ENCODE measurements around the gene TNRC6C.

TNRC6C gene

DNA sequence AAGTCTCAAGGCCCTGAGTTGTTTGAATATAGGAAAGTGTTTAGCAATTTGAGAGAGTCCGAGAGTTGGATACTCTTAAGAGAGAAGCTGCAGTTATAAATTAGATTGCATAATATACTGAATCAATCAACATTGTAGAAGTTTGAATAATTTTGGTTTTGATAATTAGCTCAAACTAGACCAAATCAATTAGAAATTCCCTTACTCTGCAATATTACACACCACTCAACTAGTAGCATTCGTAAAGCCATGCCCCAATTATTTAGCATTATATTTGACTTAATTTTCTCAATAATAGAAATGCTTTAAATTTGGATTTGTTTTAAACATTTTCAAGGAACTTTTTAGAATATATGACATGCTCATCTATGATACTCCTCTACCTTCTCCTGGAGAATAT, 49.1 kb downstream of the TNRC6C start:
- no peaks in the 10 kb centered on the region for H3K36me3 ChIP-seq (ENCODE audit: low read length)
- no peaks in the 10 kb centered on the region for H3F3A ChIP-seq (ENCODE audit: insufficient read depth)
- H3K27ac ChIP-seq (ENCODE audit: low read depth, low read length): no peak overlapping the region
- no peaks in the 10 kb centered on the region for H3K79me2 ChIP-seq (ENCODE audit: insufficient read depth, low read length)
- H4K20me1 ChIP-seq (ENCODE audit: low read depth, low read length): no peaks in the 10 kb centered on the region
- H3K9me3 ChIP-seq (ENCODE audit: insufficient read depth, low read length): no peaks in the 10 kb centered on the region
- no peak overlapping the region for H3K9ac ChIP-seq (ENCODE audit: low read length)
- H3K4me3 ChIP-seq (ENCODE audit: insufficient read depth, low read length, poor library complexity, severe bottlenecking): no peak overlapping the region
- no peaks in the 10 kb centered on the region for H3K9me2 ChIP-seq (replicated peaks; ENCODE audit: insufficient read depth, low read length)
- no peak for TF ChIP-seq EZH2phosphoT487 (conservative IDR thresholded peaks at IDR 0.05; ENCODE audit: low read length)
- TF ChIP-seq, protein P1, sequence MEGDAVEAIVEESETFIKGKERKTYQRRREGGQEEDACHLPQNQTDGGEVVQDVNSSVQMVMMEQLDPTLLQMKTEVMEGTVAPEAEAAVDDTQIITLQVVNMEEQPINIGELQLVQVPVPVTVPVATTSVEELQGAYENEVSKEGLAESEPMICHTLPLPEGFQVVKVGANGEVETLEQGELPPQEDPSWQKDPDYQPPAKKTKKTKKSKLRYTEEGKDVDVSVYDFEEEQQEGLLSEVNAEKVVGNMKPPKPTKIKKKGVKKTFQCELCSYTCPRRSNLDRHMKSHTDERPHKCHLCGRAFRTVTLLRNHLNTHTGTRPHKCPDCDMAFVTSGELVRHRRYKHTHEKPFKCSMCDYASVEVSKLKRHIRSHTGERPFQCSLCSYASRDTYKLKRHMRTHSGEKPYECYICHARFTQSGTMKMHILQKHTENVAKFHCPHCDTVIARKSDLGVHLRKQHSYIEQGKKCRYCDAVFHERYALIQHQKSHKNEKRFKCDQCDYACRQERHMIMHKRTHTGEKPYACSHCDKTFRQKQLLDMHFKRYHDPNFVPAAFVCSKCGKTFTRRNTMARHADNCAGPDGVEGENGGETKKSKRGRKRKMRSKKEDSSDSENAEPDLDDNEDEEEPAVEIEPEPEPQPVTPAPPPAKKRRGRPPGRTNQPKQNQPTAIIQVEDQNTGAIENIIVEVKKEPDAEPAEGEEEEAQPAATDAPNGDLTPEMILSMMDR (IDR thresholded peaks at IDR 0.05; ENCODE audit: insufficient read depth, low read length, poor library complexity, severe bottlenecking): no peak
- no peak overlapping the region for H2AFZ ChIP-seq (ENCODE audit: low read depth, low read length, severe bottlenecking)
- no peaks in the 10 kb centered on the region for H3K27me3 ChIP-seq (ENCODE audit: low read length)
- H3K4me2 ChIP-seq (ENCODE audit: low read depth, low read length, poor library complexity, severe bottlenecking): no peak overlapping the region

DNA sequence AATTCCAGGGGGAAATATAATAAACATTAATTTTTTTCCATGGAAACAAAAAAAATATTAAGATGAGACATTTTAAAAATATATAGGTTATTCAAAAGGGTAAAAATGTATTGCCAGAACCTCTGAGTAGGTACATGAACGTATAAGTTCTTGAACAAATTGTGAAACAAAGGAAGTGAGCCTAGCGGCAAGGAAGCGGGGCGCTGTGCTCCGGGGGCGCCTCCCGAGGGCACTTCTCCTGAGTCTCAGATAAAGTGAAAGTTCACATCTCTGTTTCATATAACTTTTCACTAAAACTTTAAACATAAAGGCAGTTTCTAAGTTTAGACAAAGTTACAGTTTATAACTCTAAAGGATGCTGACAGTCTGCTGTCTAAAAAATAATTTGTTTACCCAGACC, 52.3 kb downstream of the TNRC6C start:
- TF ChIP-seq, protein P1 (IDR thresholded peaks at IDR 0.05; ENCODE audit: insufficient read depth, low read length, poor library complexity, severe bottlenecking): no peak
- no peak for TF ChIP-seq EZH2phosphoT487 (conservative IDR thresholded peaks at IDR 0.05; ENCODE audit: low read length)

DNA sequence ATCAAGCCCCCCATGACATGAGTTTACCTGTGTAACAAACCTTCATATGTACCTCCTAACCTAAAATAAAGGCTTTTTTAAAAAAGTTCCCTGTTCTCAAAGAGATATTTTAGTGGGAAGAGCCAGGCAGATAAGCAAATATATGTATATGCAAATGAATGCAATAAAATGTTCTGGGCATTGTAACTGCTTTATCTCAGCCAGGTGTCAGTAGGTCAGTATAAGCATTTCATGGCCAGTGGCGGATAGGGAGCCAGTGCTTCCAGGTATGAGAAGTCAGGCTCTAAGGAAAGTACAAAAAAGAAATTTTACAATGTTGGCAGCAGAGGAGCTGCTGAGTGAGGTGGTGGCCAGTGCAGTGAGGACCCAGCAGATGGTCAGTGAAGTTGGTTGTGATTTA, 53.9 kb downstream of the TNRC6C start:
- H3K27ac ChIP-seq (ENCODE audit: low read depth, low read length): no peak overlapping the region
- H3K79me2 ChIP-seq (ENCODE audit: insufficient read depth, low read length): no peaks in the 10 kb centered on the region
- no peaks in the 10 kb centered on the region for H3K27me3 ChIP-seq (ENCODE audit: low read length)
- no peaks in the 10 kb centered on the region for H4K20me1 ChIP-seq (ENCODE audit: low read depth, low read length)
- no peak overlapping the region for H3K4me3 ChIP-seq (ENCODE audit: insufficient read depth, low read length, poor library complexity, severe bottlenecking)
- H3K9ac ChIP-seq (ENCODE audit: low read length): no peak overlapping the region
- no peaks in the 10 kb centered on the region for H3K9me3 ChIP-seq (ENCODE audit: insufficient read depth, low read length)
- H3K4me2 ChIP-seq (ENCODE audit: low read depth, low read length, poor library complexity, severe bottlenecking): no peak overlapping the region
- H3K36me3 ChIP-seq (ENCODE audit: low read length): no peaks in the 10 kb centered on the region
- TF ChIP-seq, protein P1 (IDR thresholded peaks at IDR 0.05; ENCODE audit: insufficient read depth, low read length, poor library complexity, severe bottlenecking): no peak
- TF ChIP-seq EZH2phosphoT487 (conservative IDR thresholded peaks at IDR 0.05; ENCODE audit: low read length): no peak
- no peaks in the 10 kb centered on the region for H3K9me2 ChIP-seq (replicated peaks; ENCODE audit: insufficient read depth, low read length)
- no peak overlapping the region for H2AFZ ChIP-seq (ENCODE audit: low read depth, low read length, severe bottlenecking)
- H3F3A ChIP-seq (ENCODE audit: insufficient read depth): no peaks in the 10 kb centered on the region

More for the DNA sequence above, 52.3 kb downstream of the TNRC6C start:
- Histone ChIP-seq H3K9me2 (replicated peaks; ENCODE audit: insufficient read depth, low read length) (no peaks in the 10 kb centered on the region), H3K4me3 (ENCODE audit: insufficient read depth, low read length, poor library complexity, severe bottlenecking) (no peak overlapping the region), H3K36me3 (ENCODE audit: low read length) (no peaks in the 10 kb centered on the region), H3K9me3 (ENCODE audit: insufficient read depth, low read length) (no peaks in the 10 kb centered on the region), H3K79me2 (ENCODE audit: insufficient read depth, low read length) (no peaks in the 10 kb centered on the region), H3K27me3 (ENCODE audit: low read length) (no peaks in the 10 kb centered on the region), H3K9ac (ENCODE audit: low read length) (no peak overlapping the region), H3F3A (ENCODE audit: insufficient read depth) (no peaks in the 10 kb centered on the region), H3K27ac (ENCODE audit: low read depth, low read length) (no peak overlapping the region), H4K20me1 (ENCODE audit: low read depth, low read length) (no peaks in the 10 kb centered on the region), H2AFZ (ENCODE audit: low read depth, low read length, severe bottlenecking) (no peak overlapping the region), H3K4me2 (ENCODE audit: low read depth, low read length, poor library complexity, severe bottlenecking) (no peak overlapping the region)

All from SU-DHL-6 (cell line).